Stimulated activated naive CD8-positive, alpha-beta T cell treated with anti-CD3 and anti-CD28 coated beads, Interleukin-15, amount 100 ng/mL, for 72 hours (primary cell): ENCODE measurements around the gene TGFBR2.
A peak's percentile ranks its signal among the peaks of the same experiment; 100 is the strongest.

ENCODE experiments used
- ATAC-seq: fragments of 150-1000 bp; cut with Tn5 transposase; 2 replicates; pipeline ENCODE4 v1.10.0; 2021; ENCODE audit warnings: mild to moderate bottlenecking, moderate library complexity
- DNase-seq, 2 donors: peaks; one replicate each; pipeline ENCODE4 v3.0.0; 2021 to 2022
- H3K27ac Mint-ChIP-seq, 2 donors: one replicate each; pipeline ENCODE4 v1.8.0; 2022; ENCODE audit warnings: mild to moderate bottlenecking in 2 of 2, mixed read lengths in 2 of 2, moderate library complexity in 2 of 2
- H3K27me3 Mint-ChIP-seq: one replicate; pipeline ENCODE4 v1.8.0; 2022; ENCODE audit warnings: mixed read lengths
- H3K4me1 Mint-ChIP-seq: one replicate; pipeline ENCODE4 v1.8.0; 2022; ENCODE audit warnings: mild to moderate bottlenecking, mixed read lengths
- H3K4me3 Mint-ChIP-seq, 2 donors: one replicate each; pipeline ENCODE4 v1.8.0; 2022; ENCODE audit warnings: mild to moderate bottlenecking in 2 of 2, mixed read lengths in 2 of 2, moderate library complexity in 1 of 2
- H3K9me3 Mint-ChIP-seq, 2 donors: one replicate each; pipeline ENCODE4 v1.8.0; 2022; ENCODE audit warnings: mixed read lengths in 2 of 2

The TGFBR2 gene

DNA sequence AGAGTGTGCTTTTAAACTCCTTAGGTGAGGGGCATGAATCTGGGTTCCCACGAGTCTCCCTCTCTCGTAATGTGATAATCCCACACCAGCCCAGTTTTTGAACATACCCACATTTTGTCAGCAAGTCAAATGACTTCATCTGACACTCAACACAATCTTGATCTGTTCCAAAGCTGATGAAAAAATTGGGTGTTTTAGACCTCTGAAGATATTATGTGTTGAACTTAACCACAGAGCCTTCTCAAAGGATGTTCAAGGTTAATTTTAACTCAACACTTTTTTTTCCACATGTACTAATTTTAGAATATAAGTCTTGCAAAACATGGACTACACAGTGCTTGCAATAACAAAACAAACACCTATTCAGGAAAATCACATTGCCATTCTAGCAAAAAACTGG, 123.1 kb downstream of the TGFBR2 start:
- no peak overlapping the region for H3K27ac Mint-ChIP-seq
- DNase-seq (no peak), ATAC-seq (no peak)
- peaks cover 55% of the 10 kb centered on the region for H3K4me1 Mint-ChIP-seq
- H3K4me3 Mint-ChIP-seq = peak overlapping the region in 1 of 2 donors; percentile 20
- no peaks in the 10 kb centered on the region for H3K27me3 Mint-ChIP-seq
- H3K9me3 Mint-ChIP-seq = peaks cover 12% of the 10 kb centered on the region in 2 donors

DNA sequence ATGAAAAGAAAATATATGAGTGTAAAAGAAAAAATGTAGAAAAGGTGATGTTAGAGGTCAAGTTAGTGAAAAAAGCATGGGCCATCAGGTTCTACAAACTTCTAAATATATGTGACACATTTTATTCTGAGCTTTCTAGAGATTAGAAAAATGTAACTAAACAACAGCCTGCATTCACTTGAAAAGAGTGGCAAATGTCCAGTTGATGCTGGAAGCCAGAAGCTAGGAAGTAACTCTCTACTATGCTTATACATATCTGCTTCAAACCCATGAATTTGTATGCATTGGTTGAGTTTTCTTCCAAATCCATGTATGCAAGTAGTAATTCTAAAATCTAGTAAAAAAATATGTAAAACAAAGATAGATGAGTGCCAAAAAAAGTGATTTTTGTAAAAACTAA, 123.5 kb downstream of the TGFBR2 start:
- no peak overlapping the region for H3K27ac Mint-ChIP-seq
- no peak for DNase-seq
- peaks cover 8% of the 10 kb centered on the region in 2 donors for H3K9me3 Mint-ChIP-seq
- no peaks in the 10 kb centered on the region for H3K27me3 Mint-ChIP-seq
- peaks cover 55% of the 10 kb centered on the region for H3K4me1 Mint-ChIP-seq
- no peak overlapping the region for H3K4me3 Mint-ChIP-seq
- no peak for ATAC-seq

DNA sequence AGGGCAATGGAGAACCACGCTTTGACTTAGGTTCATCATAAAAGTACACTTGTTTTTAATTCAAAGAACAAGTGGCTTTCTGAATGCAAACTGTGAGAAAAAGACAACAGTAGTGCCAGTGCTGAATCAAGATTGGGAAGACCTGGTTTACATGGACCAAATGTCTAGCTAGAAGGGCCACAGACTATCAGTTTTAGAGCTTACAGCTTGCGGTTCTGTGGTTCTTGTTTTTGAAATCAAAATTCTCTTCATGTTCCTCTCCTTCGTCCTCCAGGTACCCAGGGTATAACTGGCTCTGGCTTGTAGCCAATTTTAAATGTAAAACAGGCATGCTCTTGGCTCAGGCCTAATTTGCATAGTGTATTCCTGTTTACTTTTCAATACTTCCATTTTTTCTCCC, 124.6 kb downstream of the TGFBR2 start:
- Mint-ChIP-seq H3K4me3 (peak overlapping the region; percentile 33 to 48), H3K4me1 (peaks cover 55% of the 10 kb centered on the region), H3K27me3 (no peaks in the 10 kb centered on the region), H3K9me3 (peaks cover 0 to 6% of the 10 kb centered on the region in 2 donors), H3K27ac (no peak overlapping the region)
- ATAC-seq (no peak), DNase-seq (no peak)

DNA sequence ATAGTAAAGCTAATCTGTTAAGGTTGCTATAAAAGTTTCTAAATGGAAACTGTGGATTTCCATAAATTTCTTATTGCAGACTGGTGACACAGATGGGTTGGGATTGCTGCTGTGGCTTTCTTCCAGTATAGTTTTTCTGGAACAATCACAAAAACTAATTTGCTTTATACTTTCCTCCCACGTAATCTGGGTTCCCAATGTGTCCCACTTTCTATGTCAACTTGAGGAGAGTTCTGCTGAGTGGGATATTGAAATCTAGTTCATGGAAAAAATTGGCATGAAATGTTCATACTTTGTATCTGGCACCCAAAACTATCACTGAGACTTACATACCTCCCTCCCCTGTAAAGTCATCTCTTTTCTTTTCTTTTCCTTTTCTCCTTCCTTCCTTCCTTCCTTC, 126.8 kb downstream of the TGFBR2 start:
- Mint-ChIP-seq H3K27ac (no peak overlapping the region), H3K4me3 (peak overlapping the region in 1 of 2 donors; percentile 10), H3K9me3 (peaks cover 0 to 6% of the 10 kb centered on the region in 2 donors), H3K4me1 (peaks cover 70% of the 10 kb centered on the region), H3K27me3 (no peaks in the 10 kb centered on the region)
- DNase-seq (no peak), ATAC-seq (no peak)

DNA sequence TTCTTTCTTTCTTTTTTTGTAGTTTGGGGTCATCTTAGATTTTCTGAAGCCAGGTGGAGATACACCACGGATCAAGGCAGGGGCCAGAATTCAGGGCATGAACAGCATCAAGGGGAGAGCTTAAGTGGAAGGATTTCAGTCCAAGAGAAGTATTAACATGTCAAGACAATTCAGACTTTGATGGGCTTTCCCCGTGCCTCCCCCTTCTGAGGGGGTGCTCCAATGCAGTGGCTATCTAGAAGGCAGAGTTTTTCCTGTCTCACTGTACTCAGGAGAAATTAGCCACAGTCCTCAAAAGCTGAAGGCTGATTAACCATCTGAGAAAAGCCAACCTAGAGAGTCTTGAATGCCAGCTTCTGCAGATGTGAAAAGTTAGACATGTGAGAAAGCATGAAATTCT, 127.3 kb downstream of the TGFBR2 start:
- H3K4me3 Mint-ChIP-seq = peak overlapping the region; percentile 10 to 48
- H3K27me3 Mint-ChIP-seq = no peaks in the 10 kb centered on the region
- DNase-seq = no peak
- peaks cover 75% of the 10 kb centered on the region for H3K4me1 Mint-ChIP-seq
- ATAC-seq = no peak
- peaks cover 0 to 6% of the 10 kb centered on the region in 2 donors for H3K9me3 Mint-ChIP-seq
- peak overlapping the region; percentile 52 to 82 for H3K27ac Mint-ChIP-seq

DNA sequence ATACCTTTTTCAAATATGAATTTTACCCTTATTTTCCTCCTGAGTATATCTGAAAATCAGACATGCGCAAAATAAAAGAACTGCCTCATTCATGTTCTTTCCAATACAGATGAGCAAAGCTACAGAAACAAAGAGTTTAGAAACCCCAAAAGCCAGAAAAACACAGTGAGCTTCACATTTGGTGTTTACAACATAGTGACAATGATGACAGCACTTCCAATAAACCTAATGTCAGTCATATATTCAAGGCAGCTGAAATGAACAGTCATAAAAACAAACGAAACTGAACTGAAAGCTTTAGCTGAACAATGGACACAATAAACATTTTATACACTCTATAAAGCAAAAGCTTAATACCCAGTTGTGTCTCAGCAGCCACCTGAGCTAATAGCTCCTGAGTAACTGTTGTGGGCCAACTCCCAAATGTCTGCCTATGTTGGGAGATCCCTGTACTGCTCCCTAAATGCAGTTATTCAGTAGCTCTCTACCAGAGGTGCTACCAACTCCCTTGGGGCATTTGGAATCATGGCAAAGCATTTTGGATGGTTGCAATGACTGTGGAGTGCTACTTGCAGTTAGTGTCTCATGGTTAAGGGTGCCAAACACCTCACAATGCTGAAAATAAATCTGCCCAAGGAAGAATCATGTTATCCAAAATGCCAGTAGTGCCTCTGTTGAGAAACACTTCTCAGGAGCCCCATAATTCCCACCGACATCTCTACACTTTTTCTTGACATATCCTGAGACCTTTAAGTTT, 131.5 kb downstream of the TGFBR2 start:
- ATAC-seq (peak; percentile 74), DNase-seq (no peak)
- peaks cover 56% of the 10 kb centered on the region for H3K4me1 Mint-ChIP-seq
- H3K27me3 Mint-ChIP-seq = no peaks in the 10 kb centered on the region
- H3K27ac Mint-ChIP-seq = peak overlapping the region; percentile 77 to 93
- H3K9me3 Mint-ChIP-seq = peaks cover 0 to 6% of the 10 kb centered on the region in 2 donors
- H3K4me3 Mint-ChIP-seq = peak overlapping the region; percentile 40 to 53

DNA sequence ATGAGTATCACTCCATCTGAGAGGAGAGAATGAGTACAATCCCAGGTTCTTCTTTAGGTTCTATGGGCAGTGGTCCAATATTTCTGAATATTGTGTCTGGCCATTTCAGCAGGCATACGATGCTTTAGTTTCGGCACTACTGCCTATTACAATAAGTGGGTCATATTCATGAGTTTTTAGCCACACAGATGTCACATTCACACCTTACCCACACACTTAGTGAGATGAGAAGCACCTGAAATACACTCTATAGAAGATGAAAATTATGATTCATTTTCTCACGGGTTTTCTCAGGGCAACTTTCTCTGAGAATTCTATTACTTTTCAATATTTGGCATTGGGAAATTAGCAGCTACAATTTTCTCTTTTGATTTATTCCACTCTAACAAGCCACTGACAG, 132.2 kb downstream of the TGFBR2 start:
- peak overlapping the region in 1 of 2 donors; percentile 4 for H3K27ac Mint-ChIP-seq
- peaks cover 59% of the 10 kb centered on the region for H3K4me1 Mint-ChIP-seq
- peaks cover 0 to 6% of the 10 kb centered on the region in 2 donors for H3K9me3 Mint-ChIP-seq
- DNase-seq = no peak
- H3K27me3 Mint-ChIP-seq = no peaks in the 10 kb centered on the region
- peak; percentile 94 for ATAC-seq
- H3K4me3 Mint-ChIP-seq = no peak overlapping the region

DNA sequence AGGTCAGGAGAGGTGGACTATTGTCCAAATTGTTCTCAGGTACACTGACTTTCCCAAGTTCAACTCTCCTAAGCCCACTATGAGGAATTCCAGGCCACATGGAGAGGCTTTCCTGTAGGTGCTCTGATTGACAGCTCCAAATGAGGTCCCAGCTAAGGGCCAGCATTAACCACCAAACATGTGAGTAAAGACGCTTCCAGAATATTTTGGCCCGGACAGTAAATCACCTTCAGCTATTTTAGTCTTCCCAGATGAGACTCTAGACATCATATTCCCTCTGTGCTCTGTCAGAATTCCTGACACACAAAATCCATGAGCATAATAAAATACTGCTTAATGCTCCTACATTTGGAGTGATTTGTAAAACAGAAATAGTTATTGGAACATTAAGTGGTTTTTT, 135.5 kb downstream of the TGFBR2 start:
- H3K27me3 Mint-ChIP-seq = no peaks in the 10 kb centered on the region
- no peak for ATAC-seq
- no peak overlapping the region for H3K4me3 Mint-ChIP-seq
- H3K4me1 Mint-ChIP-seq = peaks cover 49% of the 10 kb centered on the region
- no peak overlapping the region for H3K27ac Mint-ChIP-seq
- H3K9me3 Mint-ChIP-seq = no peaks in the 10 kb centered on the region
- no peak for DNase-seq

DNA sequence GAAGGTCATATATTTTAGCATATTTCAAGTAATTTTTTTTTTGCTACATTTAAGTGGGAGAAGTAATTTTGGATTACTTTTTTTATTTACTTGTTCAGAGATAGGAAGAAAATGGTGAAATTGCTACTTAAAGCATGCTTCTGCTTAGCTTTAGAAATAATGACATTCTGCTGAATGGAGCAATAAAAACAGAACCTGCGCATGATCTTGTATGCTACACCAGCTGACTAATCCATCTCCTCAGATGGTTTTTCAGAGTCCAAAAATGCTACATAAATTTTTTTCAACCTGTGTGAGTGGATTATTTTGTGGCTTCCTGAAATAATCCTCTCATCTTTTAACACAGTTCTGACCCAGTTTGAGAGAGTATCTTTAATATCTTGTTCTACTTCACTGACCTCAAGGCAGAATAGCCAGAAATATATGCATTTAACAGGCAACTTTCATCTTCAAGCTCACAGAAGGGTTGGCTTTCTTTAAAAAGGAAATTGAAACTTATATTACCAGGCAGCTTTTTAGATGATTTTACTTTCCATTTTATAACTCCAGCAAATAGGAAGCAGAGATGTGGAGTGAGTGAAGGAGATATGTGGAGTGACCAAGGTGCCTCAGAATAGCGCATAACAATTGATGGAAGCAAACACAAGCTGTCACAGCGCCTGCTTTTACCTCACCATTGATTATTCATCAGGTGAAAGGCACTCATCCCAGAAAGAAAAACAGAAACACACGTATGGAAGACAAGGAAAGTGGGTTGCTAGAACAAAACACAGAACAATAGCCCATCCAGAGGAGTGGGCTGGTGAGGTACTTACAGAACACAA, 136.6 kb downstream of the TGFBR2 start:
- Mint-ChIP-seq H3K4me3 (peak overlapping the region; percentile 63 to 65), H3K27me3 (no peaks in the 10 kb centered on the region), H3K9me3 (no peaks in the 10 kb centered on the region), H3K27ac (peak overlapping the region; percentile 44 to 91), H3K4me1 (peaks cover 49% of the 10 kb centered on the region)
- ATAC-seq (no peak), DNase-seq (no peak)
